Hepatocyte (in vitro differentiated cells): ENCODE data around the gene CLDN6.

ENCODE experiments used
- EZH2phosphoT487 ChIP-seq: fragments of 200-600 bp; sonication (generic); IDR thresholded peaks from one replicate; pipeline ENCODE4 v1.6.1; 2018; ENCODE audit warnings: antibody characterized with exemption, mild to moderate bottlenecking, low read depth, moderate library complexity; ENCODE audit not compliant: unreplicated experiment, severe bottlenecking
- TF ChIP-seq, protein P1 (sequence below): fragments of 200-600 bp; sonication (generic); IDR thresholded peaks from 2 replicates; pipeline ENCODE4 v1.5.1; 2016; ENCODE audit warnings: antibody characterized with exemption, mild to moderate bottlenecking; ENCODE audit not compliant: poor library complexity

DNA sequence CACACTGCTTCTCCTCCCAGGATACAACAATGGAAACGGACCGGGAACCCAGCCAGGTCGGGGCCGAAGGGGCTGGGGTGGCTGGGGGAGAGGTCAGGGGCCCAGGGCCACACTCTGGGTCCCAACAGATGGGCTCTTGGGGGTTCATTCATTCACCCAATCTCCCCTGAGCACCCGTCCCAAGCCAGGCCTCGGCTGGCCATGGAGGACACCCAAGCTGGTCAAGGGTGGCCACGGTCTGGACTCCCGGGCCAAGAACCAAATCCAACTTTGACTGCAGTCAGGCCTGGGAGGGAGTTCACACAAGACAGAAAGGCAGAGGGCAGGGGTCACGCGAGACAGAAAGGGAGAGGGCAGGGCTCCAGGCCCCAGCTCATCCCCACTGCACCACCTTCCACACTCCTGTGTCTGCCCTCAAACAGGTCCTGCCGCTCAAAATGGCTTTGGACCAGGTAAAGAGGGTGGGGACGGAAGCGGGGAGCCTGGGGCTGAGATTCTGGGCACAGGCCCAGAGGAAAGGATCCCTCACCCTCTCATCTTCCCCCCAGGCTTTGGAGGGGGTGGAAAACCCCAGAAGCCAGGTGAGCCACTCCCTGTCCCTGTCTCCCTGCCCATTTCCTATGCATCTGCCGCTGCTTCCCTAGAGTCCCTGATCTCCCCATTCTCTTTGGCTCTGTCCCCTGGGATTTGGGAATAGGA, 25.5 kb downstream of the CLDN6 start:
- TF ChIP-seq, protein P1, sequence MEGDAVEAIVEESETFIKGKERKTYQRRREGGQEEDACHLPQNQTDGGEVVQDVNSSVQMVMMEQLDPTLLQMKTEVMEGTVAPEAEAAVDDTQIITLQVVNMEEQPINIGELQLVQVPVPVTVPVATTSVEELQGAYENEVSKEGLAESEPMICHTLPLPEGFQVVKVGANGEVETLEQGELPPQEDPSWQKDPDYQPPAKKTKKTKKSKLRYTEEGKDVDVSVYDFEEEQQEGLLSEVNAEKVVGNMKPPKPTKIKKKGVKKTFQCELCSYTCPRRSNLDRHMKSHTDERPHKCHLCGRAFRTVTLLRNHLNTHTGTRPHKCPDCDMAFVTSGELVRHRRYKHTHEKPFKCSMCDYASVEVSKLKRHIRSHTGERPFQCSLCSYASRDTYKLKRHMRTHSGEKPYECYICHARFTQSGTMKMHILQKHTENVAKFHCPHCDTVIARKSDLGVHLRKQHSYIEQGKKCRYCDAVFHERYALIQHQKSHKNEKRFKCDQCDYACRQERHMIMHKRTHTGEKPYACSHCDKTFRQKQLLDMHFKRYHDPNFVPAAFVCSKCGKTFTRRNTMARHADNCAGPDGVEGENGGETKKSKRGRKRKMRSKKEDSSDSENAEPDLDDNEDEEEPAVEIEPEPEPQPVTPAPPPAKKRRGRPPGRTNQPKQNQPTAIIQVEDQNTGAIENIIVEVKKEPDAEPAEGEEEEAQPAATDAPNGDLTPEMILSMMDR: no peak
- TF ChIP-seq EZH2phosphoT487: no peak
